ENCODE results near the gene NME9. TPM values are rescaled to one million over a fixed set of nuclear protein-coding genes. Genes with fewer than 3 reads are reported as not detected.

The NME9 gene
- total and polyA plus RNA-seq, 10 of the 15 experiments (the other 5 are each of a cell fraction or from before 2014, with no cell fraction given), result 0.09 to 0.68 (median 0.22) TPM; not detected in 6

- H3K4me3 ChIP-seq, result no peak overlapping the region
- FAIRE-seq (no peak), DNase-seq (ENCODE audit: low read depth, low spot score) (no peak), ATAC-seq (no peak)
- RAD21 ChIA-PET (ENCODE audit: unreplicated experiment), result no interaction called here
- no peaks in the 10 kb centered on the region for H3K9me3 ChIP-seq (replicated peaks; ENCODE audit: control insufficient read depth, insufficient read depth, low read length)
- H3K4me2 ChIP-seq (ENCODE audit: control insufficient read depth, insufficient read depth), result no peak overlapping the region
- H3K27me3 ChIP-seq (replicated peaks in 1 of 2; ENCODE audit: control insufficient read depth in 2 of 2, insufficient read depth in 2 of 2, low read length in 1 of 2), result no peaks in the 10 kb centered on the region
- H2AFZ ChIP-seq (ENCODE audit: control insufficient read depth, low read depth, low read length), result no peak overlapping the region
- in situ Hi-C loops (cut with MboI) (no loop called here), intact Hi-C loops (cut with micrococcal nuclease; ENCODE audit: unreplicated experiment) (no loop called here)
- H3K4me1 ChIP-seq (ENCODE audit: control insufficient read depth, insufficient read depth, low read length), result peaks cover 4% of the 10 kb centered on the region
- no peaks in the 10 kb centered on the region for H3K36me3 ChIP-seq (ENCODE audit: control insufficient read depth in 2 of 2, insufficient read depth in 2 of 2, low read length in 1 of 2)
- BruUV-seq (replicated peaks), result no TSS peak
- TF ChIP-seq MAX (IDR thresholded peaks at IDR 0.05; ENCODE audit: low read depth, low read length), result no peak
- H3K79me2 ChIP-seq (ENCODE audit: control insufficient read depth, insufficient read depth, low read length), result no peaks in the 10 kb centered on the region
- no peak overlapping the region for H3K27ac ChIP-seq (ENCODE audit: control insufficient read depth, insufficient read depth)
- CTCF ChIA-PET, result interaction anchor here (0.5 kb wide), 1 partner anchor 556 kb away, joined by 3 read pairs; no protein-coding TSS in a partner anchor
- SMC1A ChIA-PET (ENCODE audit: uncharacterized antibody, unreplicated experiment), result no interaction called here
- no peaks in the 10 kb centered on the region for H4K20me1 ChIP-seq (ENCODE audit: control insufficient read depth, insufficient read depth)
- POLR2A ChIA-PET, result no interaction called here
- H3K9ac ChIP-seq (ENCODE audit: control insufficient read depth, insufficient read depth, low read length), result no peak overlapping the region
- 95% methylated on average over 1 of the region's 1 CpG for WGBS (ENCODE audit: insufficient coverage, insufficient replicate concordance, low lambda C conversion rate, missing lambda C conversion rate)
Observed at GRCh38 chr3:138265745-138266144, 63.9 kb downstream of the NME9 start.

- TF ChIP-seq BMI1 (IDR thresholded peaks at IDR 0.05; ENCODE audit: borderline replicate concordance), result no peak
- no peak for TF ChIP-seq TBL1XR1 (IDR thresholded peaks at IDR 0.05; ENCODE audit: low read depth, low read length)
- no peak for TF ChIP-seq ZSCAN29 (IDR thresholded peaks at IDR 0.05)
- intact Hi-C loops (cut with micrococcal nuclease; ENCODE audit: unreplicated experiment), result no loop called here
- WGBS (ENCODE audit: insufficient coverage, insufficient replicate concordance, low lambda C conversion rate, missing lambda C conversion rate), result 98% methylated on average over 2 of the region's 2 CpGs
- in situ Hi-C loops (cut with MboI), result no loop called here
- ChIA-PET POLR2A (no interaction called here), CTCF (interaction anchor here (0.8 to 1.1 kb wide), 2 partner anchors 8 to 9 kb away, joined by 3 to 4 read pairs; no protein-coding TSS in a partner anchor), SMC1A (ENCODE audit: uncharacterized antibody, unreplicated experiment) (interaction anchor here (1.0 kb wide), 1 partner anchor 49 kb away, joined by 3 read pairs; no protein-coding TSS in a partner anchor), RAD21 (ENCODE audit: unreplicated experiment) (no interaction called here)
- BruUV-seq (replicated peaks), result no TSS peak
- H3K4me3 ChIP-seq, result no peak overlapping the region
- no peak for ATAC-seq
- no peaks in the 10 kb centered on the region for H3K36me3 ChIP-seq (ENCODE audit: control insufficient read depth in 2 of 2, insufficient read depth in 2 of 2, low read length in 1 of 2)
- no peaks in the 10 kb centered on the region for H3K79me2 ChIP-seq (ENCODE audit: control insufficient read depth, insufficient read depth, low read length)
- H3K4me1 ChIP-seq (ENCODE audit: control insufficient read depth, insufficient read depth, low read length), result peaks cover 3% of the 10 kb centered on the region; the same call in 1 of the 2 replicates
- H3K27me3 ChIP-seq (replicated peaks in 1 of 2; ENCODE audit: control insufficient read depth in 2 of 2, insufficient read depth in 2 of 2, low read length in 1 of 2), result no peaks in the 10 kb centered on the region
- no peak for FAIRE-seq
- no peak overlapping the region for H3K9ac ChIP-seq (ENCODE audit: control insufficient read depth, insufficient read depth, low read length)
- H3K9me3 ChIP-seq (replicated peaks; ENCODE audit: control insufficient read depth, insufficient read depth, low read length), result no peaks in the 10 kb centered on the region
- H3K4me2 ChIP-seq (ENCODE audit: control insufficient read depth, insufficient read depth), result no peak overlapping the region
- DNase-seq (ENCODE audit: low read depth, low spot score), result no peak
- no peaks in the 10 kb centered on the region for H4K20me1 ChIP-seq (ENCODE audit: control insufficient read depth, insufficient read depth)
- H3K27ac ChIP-seq (ENCODE audit: control insufficient read depth, insufficient read depth), result no peak overlapping the region
- no peak overlapping the region for H2AFZ ChIP-seq (ENCODE audit: control insufficient read depth, low read depth, low read length)
Observed at GRCh38 chr3:138263104-138263503, 66.5 kb downstream of the NME9 start.

Measured in GM12878 (cell line).